ENCODE measurements around the gene CHMP4B.

The CHMP4B gene

GRCh38 chr20:33788351-33789049, 22.6 kb upstream of the CHMP4B start:
- no peak overlapping the region for H3K4me2 ChIP-seq (ENCODE audit: low read length)
- H3K4me3 ChIP-seq (ENCODE audit: low read length) = no peak overlapping the region

DNA sequence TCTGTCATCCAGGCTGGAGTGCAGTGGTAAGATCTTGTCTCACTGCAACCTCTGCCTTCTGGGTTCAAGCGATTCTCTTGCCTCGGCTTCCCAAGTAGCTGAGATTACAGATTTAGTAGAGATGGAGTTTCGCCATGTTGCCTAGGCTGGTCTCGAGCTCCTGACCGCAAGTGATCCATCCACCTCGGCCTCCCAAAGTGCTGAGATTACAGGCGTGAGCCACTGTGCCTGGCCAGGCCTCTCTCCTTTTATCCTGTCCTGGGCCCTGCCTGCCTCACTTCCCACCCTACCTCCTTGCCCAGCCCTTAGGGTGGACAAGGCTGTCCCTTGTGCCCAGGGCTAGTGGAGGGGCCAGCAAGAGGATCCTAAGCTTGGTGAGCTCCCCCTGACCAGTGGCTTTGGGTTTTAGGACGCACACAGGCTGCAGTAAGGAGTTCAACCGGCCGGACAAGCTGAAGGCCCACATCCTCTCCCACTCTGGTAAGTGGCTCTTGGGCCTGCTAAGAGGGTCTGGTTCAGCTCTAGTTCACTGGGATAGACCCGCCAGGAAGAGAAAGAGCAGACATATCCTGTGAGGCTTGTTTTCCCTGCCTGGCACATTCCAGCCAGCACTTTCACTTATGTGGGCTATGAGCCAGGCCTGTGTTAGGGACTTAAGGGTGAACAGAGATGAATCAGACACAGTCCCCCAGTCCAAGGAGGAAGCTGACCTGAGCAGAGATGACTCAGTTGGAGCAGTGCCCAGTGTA, 21.9 kb upstream of the CHMP4B start:
- Histone ChIP-seq H3K4me1 (ENCODE audit: control insufficient read depth, low read length) (no peaks in the 10 kb centered on the region), H3K9me3 (ENCODE audit: control insufficient read depth, insufficient read depth, low read length) (no peaks in the 10 kb centered on the region), H3K36me3 (ENCODE audit: control insufficient read depth, low read length) (no peaks in the 10 kb centered on the region), H3K27ac (ENCODE audit: low read depth, low read length) (no peak overlapping the region), H3F3A (ENCODE audit: control insufficient read depth, insufficient read depth) (no peaks in the 10 kb centered on the region), H3K4me2 (ENCODE audit: low read length) (no peak overlapping the region), H3K4me3 (ENCODE audit: low read length) (no peak overlapping the region), H3K79me2 (ENCODE audit: control insufficient read depth, low read length) (no peaks in the 10 kb centered on the region), H3K9me2 (replicated peaks; ENCODE audit: control insufficient read depth, low read length) (no peaks in the 10 kb centered on the region), H3K27me3 (ENCODE audit: control insufficient read depth, low read length) (no peaks in the 10 kb centered on the region), H4K20me1 (ENCODE audit: control insufficient read depth, insufficient read depth, low read depth, low read length) (no peaks in the 10 kb centered on the region)
- TF ChIP-seq, protein P1, sequence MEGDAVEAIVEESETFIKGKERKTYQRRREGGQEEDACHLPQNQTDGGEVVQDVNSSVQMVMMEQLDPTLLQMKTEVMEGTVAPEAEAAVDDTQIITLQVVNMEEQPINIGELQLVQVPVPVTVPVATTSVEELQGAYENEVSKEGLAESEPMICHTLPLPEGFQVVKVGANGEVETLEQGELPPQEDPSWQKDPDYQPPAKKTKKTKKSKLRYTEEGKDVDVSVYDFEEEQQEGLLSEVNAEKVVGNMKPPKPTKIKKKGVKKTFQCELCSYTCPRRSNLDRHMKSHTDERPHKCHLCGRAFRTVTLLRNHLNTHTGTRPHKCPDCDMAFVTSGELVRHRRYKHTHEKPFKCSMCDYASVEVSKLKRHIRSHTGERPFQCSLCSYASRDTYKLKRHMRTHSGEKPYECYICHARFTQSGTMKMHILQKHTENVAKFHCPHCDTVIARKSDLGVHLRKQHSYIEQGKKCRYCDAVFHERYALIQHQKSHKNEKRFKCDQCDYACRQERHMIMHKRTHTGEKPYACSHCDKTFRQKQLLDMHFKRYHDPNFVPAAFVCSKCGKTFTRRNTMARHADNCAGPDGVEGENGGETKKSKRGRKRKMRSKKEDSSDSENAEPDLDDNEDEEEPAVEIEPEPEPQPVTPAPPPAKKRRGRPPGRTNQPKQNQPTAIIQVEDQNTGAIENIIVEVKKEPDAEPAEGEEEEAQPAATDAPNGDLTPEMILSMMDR (IDR thresholded peaks at IDR 0.05; ENCODE audit: low read depth, low read length, poor library complexity, severe bottlenecking) = no peak
- TF ChIP-seq EZH2phosphoT487 (IDR thresholded peaks at IDR 0.05; ENCODE audit: borderline replicate concordance, low read length) = no peak

More at GRCh38 chr20:33788351-33789049, 22.6 kb upstream of the CHMP4B start:
- Histone ChIP-seq H3K36me3 (ENCODE audit: control insufficient read depth, low read length) (no peaks in the 10 kb centered on the region), H4K20me1 (ENCODE audit: control insufficient read depth, insufficient read depth, low read depth, low read length) (no peaks in the 10 kb centered on the region), H3K4me1 (ENCODE audit: control insufficient read depth, low read length) (no peaks in the 10 kb centered on the region), H3K79me2 (ENCODE audit: control insufficient read depth, low read length) (no peaks in the 10 kb centered on the region), H3K27me3 (ENCODE audit: control insufficient read depth, low read length) (no peaks in the 10 kb centered on the region), H3K9me2 (replicated peaks; ENCODE audit: control insufficient read depth, low read length) (no peaks in the 10 kb centered on the region), H3F3A (ENCODE audit: control insufficient read depth, insufficient read depth) (no peaks in the 10 kb centered on the region), H3K9me3 (ENCODE audit: control insufficient read depth, insufficient read depth, low read length) (no peaks in the 10 kb centered on the region), H3K27ac (ENCODE audit: low read depth, low read length) (no peak overlapping the region)
- TF ChIP-seq EZH2phosphoT487 (IDR thresholded peaks at IDR 0.05; ENCODE audit: borderline replicate concordance, low read length) = no peak

- Histone ChIP-seq H3K79me2 (ENCODE audit: control insufficient read depth, low read length) (no peaks in the 10 kb centered on the region), H3K36me3 (ENCODE audit: control insufficient read depth, low read length) (no peaks in the 10 kb centered on the region), H3K9me2 (replicated peaks; ENCODE audit: control insufficient read depth, low read length) (no peaks in the 10 kb centered on the region), H3K4me1 (ENCODE audit: control insufficient read depth, low read length) (no peaks in the 10 kb centered on the region), H3K9me3 (ENCODE audit: control insufficient read depth, insufficient read depth, low read length) (no peaks in the 10 kb centered on the region), H3K27me3 (ENCODE audit: control insufficient read depth, low read length) (no peaks in the 10 kb centered on the region), H3K4me3 (ENCODE audit: low read length) (no peak overlapping the region), H3F3A (ENCODE audit: control insufficient read depth, insufficient read depth) (no peaks in the 10 kb centered on the region), H4K20me1 (ENCODE audit: control insufficient read depth, insufficient read depth, low read depth, low read length) (no peaks in the 10 kb centered on the region), H3K27ac (ENCODE audit: low read depth, low read length) (no peak overlapping the region), H3K4me2 (ENCODE audit: low read length) (no peak overlapping the region)
- no peak for TF ChIP-seq EZH2phosphoT487 (IDR thresholded peaks at IDR 0.05; ENCODE audit: borderline replicate concordance, low read length)
- TF ChIP-seq, protein P1 (IDR thresholded peaks at IDR 0.05; ENCODE audit: low read depth, low read length, poor library complexity, severe bottlenecking) = no peak
Measured at GRCh38 chr20:33789858-33790182, 21.3 kb upstream of the CHMP4B start.

- Histone ChIP-seq H3K9me2 (replicated peaks; ENCODE audit: control insufficient read depth, low read length) (no peaks in the 10 kb centered on the region), H3K9me3 (ENCODE audit: control insufficient read depth, insufficient read depth, low read length) (no peaks in the 10 kb centered on the region), H3K27ac (ENCODE audit: low read depth, low read length) (no peak overlapping the region), H3K27me3 (ENCODE audit: control insufficient read depth, low read length) (no peaks in the 10 kb centered on the region), H3K36me3 (ENCODE audit: control insufficient read depth, low read length) (no peaks in the 10 kb centered on the region), H3K79me2 (ENCODE audit: control insufficient read depth, low read length) (no peaks in the 10 kb centered on the region), H3F3A (ENCODE audit: control insufficient read depth, insufficient read depth) (no peaks in the 10 kb centered on the region), H4K20me1 (ENCODE audit: control insufficient read depth, insufficient read depth, low read depth, low read length) (no peaks in the 10 kb centered on the region), H3K4me1 (ENCODE audit: control insufficient read depth, low read length) (no peaks in the 10 kb centered on the region), H3K4me2 (ENCODE audit: low read length) (no peak overlapping the region), H3K4me3 (ENCODE audit: low read length) (no peak overlapping the region)
- TF ChIP-seq EZH2phosphoT487 (IDR thresholded peaks at IDR 0.05; ENCODE audit: borderline replicate concordance, low read length) = no peak
- TF ChIP-seq, protein P1 (IDR thresholded peaks at IDR 0.05; ENCODE audit: low read depth, low read length, poor library complexity, severe bottlenecking) = no peak
Measured at GRCh38 chr20:33790566-33790965, 20.6 kb upstream of the CHMP4B start.
